ENCODE results near the gene IGLL5. TPM values are rescaled to one million over a fixed set of nuclear protein-coding genes. Genes with fewer than 3 reads are reported as not detected.

Gene IGLL5
- total RNA-seq, 1 donor from 2014 or later: not detected

DNA sequence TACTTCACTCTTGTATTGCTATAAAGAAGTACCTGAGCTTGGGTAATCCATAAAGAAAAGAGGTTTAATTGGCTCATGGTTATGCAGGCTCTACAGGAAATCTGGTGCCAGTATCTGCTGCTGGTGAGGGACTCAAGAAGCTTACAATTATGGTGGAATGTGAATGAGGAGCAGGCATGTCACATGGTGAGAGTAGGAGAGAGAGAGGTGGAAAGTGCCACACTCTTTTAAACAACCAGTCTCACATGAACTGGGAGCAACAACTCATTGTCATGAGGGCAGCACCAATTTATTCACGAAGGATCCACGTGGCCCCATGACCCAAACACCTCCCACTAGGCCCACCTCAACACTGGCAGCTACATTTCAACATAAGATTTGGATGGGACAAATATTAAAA is 24.6 kb upstream of the IGLL5 start:
- DNase-seq: no peak

DNA sequence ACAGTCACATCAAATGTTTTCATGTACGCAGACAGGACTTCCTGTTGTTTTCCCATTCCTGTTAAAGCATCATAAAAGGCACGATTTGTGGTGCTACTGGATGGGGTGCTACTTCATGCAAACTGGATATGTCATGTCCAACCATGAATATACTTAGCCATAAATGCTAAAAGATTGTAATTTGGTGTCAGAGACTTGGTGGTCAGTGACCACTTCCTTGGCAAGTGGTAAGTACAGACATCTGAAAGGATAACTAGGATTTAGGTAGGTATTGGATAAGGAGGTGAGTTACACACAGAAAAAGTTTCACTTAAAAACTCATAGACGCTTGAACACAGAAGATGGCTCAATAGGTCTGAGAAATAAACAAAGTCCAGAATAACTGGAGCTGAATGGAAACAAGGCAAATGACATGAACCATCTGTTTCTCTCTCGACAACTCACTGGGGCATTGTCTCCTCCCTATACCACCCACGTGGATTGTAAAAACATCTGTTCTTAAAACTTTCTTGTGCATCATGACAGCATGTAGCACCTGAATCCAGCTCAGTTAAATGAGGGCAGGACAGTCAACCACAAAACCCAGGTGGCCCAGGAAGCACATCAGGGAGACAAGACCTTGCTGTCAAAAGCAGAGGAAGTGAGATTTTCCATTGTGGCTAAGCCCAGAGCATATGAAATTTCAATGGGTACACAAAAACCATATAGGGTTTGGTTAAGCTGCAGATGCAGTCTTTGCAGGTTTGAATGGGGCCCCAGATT is 22.1 kb upstream of the IGLL5 start:
- no peak for DNase-seq

DNA sequence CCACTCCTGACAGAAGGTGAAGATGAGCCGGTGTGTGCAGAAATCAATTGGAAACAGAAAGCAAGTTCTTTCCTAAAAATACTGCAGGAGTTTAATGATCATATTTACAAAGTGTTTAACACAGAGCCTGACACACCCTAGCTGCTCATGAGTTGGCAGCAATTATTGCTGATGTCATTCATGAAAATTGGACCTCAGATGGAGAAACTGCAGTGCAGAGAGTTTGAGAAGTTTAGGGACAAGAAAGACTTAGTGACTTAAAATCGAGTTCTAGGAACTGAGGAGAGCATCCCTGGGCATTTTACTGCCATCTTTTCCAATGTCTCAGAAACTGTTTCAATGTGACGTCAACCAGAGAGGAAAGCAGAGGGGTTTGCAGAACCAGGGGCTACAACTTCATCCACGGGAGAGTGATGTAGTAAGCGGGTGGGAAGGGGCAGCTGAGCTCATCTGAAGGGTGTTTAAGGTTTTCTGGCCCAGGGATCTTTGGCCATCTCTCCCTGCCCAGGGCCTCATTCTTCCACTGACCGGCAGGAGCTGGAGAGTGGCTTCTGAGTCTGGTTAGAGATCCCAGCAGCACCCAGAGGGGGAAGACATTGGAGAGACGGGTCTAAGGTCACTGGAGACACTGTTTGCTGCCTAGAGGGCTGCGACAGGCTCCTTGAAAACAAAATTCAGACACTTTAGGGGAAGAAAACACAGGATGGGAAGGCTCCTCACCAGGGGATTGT is 21.1 kb upstream of the IGLL5 start:
- peak; percentile 30 for DNase-seq

DNA sequence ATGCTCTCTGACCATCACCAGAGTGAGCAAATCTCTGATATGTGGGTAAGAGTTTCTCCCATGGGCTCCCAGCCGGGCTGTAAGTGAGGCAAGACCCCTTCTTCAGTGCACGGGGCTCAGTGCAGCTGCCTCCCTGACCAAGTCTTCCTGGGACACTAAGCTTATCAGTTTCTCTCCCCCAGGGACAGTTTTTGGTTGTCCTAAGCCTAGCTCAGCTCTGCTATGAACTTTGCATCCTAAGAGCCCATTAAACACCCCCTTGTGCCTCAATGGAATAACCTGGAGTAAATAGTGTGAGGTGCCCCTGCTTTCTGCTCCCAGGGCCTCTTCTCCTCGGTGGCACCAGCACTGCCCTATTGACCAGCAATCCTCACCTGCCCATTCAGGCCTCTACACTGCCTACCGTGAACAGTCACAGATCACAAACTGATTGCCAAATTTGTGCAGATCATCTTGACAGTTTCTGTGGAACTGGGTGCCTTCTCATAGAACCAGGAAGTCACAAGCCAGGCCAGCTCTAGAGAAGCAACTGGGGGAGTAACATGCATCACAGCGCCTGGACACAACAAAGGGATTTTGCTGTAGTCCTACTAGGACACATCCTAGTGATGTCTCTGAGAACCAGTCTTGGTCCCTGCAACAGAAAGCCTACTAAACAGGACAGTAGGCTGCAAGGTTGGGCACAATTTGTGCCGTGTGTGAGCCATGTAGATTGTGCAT is 19.5 kb upstream of the IGLL5 start:
- DNase-seq: no peak

DNA sequence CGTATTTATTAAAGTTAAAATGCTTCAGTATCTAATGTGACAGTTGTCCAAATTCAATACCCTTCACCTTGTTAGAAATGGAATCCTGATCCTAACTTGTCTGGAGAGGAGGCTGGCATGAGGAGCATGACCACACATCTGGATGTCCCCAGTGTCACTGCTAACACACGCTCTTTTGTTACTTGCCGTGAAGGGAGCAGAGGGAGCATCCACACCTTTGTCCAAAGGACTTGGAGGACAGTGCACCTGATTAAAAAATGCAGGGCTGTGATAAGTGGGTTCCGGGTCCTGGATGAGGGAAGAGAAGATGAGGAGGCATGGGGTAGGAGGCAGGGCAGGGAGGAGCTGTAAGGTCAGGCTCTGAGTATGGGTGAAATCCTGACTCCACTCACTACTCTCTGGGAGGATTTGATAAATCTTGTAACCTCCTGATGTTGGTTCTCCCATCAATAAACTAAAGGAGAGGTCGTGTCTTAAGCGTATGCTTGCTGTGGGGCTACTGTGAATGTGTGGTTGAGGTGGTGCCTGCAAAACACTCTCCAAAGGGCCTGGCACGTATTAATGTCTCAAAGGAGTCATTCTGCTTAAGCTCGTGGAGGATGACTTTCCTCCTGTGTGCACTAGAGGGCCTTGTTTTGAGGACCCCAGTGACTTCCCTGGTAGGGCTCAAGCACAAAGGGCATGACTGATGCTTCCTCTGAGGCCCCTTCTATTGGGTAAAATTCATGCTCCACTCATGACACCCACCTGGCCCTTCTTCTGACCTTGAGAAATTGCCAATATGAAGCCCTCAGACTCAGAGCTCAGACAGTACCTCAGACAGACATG is 16.8 kb upstream of the IGLL5 start:
- no peak for DNase-seq

DNA sequence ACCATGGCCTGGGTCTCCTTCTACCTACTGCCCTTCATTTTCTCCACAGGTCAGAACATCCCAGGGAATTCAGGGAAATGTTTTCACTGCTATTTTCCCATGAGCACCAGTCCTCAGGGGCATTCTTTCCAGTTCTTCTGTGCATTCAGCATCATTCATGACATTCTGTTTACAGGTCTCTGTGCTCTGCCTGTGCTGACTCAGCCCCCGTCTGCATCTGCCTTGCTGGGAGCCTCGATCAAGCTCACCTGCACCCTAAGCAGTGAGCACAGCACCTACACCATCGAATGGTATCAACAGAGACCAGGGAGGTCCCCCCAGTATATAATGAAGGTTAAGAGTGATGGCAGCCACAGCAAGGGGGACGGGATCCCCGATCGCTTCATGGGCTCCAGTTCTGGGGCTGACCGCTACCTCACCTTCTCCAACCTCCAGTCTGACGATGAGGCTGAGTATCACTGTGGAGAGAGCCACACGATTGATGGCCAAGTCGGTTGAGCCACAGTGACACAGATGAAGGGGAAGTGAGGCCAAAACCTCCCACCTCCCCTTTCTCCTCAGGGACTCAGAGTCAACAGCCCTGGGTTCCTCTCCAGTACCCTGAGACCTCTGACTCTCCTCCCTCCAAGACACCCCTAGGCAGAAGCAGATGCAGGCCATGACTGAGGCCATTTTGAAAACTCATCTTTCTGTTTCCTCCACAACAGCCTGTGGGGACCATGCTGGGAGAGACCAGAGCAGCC is 15.9 kb upstream of the IGLL5 start:
- no peak for DNase-seq

DNA sequence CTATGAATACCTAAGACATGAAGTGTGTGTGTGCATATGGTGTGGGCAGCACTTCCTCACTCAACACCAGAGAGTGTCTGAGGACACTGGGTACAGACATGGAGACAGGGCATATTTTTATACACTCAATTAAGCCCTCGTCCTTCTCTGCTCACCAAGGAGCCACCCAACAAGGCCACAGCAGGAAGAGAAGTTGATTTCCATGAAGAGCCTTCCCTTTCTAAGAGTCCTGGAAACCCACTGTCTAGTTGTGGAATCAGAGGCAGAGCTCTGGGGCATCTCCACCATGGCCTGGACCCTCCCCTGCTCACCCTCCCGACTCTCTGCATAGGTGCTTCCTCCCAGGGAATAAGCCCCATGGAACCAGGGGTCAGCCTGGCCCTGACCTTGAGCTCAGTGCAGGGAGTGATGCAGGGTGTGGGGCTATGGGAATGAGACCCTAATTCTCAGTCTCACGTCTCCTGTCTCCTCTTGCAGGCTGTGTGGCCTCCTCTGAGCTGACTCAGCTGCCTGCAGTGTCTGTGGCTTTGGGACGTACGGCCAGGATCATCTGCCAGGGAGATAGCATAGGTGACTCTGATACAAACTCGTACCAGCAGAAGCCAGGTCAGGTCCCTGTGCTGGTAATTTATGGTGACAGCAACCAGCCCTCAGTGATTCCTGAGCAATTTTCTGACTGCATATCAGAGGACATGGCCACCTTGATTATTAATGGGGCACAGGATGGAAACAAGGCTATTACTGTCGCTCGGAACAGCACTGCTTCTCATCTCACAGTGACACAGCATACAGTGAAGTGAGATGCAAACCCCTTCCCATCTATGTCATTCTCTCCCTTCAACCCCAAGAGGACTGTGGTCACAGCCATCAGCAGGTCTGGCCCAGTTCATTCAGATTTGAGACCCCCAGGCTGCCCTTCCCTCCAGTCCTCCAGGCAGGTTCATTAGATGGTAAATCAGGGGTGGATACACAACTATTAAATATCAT is 14.6 kb upstream of the IGLL5 start:
- no peak for DNase-seq

DNA sequence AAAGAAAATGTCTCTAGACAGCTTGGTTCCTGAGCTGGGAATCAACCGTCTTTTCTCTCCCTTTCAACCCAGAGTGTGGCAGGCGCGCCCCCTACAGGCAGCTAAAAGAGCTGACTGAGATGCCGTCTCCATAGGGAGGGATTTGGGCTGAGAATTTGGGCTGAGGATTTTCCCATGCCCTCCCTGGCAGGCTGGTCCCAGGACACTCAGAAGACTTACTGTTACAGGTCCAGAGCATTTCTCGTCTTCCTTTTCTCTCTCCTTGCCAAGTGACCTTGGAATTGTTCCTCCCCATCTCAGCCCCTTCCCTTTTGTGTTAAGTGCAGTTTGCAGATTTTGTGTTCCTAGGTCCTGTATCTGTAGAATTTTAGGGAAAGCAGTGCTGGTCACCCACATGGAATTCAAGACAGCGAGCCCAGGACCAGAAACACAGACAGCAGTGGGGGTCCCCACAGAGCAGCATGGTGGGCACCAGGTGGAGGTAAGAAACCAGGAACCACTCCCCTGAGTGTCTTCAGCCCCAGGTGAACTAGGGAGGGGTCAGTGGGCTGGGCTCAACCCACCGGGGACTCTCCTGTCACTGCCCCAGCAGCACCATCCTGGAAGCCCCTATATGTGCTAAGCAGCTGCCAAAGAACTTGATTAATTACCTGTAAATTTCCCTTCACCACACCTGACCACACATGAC is 9.9 kb upstream of the IGLL5 start:
- no peak for DNase-seq

DNA sequence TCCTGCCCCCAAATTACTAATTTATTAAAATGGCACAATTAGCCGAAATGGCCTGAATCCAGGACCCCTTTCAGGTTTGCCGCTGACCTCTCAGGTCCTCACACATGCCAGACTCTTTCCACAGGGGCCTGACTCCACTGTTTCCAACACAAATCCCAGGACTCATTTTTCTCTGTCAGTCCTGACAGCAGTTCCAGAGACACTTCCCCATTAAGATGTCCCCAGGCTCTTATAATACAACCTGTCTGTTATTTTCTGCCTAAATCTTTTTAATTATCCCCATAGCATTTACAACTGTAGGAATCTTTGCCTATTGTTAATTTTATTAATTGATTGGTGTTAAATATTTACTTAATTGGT is 9.4 kb upstream of the IGLL5 start:
- no peak for DNase-seq

DNA sequence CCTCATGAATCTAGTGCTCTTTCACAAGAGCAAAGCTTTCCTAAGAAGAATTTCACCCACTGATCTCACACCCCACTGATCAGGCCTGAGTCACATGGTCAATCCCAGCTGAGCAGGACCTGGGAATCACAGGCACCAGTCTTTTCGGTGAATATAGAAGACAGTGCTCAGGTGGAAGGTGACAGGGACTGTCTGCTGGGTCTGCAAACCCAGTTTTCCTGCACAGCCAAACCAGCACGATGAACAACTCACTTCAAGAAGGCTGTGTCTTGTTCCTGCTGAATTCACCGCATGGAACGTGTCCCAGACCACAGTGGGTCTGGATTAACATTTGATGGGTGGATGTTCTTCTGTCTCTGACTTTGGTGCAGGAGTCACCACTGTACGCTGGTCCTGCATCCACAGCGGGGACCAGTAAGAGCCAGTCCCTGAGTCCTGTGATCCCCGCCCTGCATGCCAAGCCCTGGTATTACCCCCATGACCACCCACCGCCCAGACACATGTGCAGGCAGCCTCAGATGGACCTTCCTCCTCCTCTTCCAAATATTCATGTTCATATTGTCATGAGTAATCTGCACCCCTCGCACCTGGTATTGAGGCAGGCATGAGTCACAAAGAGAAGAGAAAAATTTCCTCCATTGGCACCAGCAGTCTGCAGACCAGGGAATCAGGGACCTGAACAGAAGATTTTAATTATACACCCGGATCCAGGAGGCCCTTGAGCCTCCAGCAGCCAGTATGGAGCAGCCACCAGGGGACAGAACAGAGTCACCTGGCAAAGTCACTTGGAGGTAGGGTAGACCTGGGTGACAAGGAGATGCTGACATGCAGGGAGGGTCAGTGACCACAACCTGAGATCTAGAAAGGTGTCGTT is 8.6 kb upstream of the IGLL5 start:
- no peak for DNase-seq

DNA sequence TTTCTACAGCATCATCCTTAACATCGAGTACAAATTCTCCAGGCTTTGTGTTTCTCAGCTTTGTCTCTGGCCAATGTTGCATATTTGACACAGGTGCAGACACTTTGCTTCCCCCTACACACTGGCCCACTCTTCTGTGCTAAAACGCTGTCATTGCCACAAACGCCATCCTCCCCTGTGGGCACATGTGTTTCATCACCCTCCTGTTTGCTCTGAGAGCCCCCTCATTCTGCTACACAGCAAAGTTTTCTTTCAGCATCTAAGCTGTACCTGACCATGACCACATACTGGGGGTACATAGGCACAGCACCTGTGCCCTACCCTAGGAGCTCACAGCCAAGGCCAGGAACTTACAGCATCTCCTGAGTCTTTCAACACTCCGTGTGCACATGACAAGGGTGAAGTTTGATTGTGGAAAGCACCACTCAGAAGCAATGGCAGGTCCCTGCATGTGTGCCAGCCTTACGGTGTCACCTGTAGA is 7.9 kb upstream of the IGLL5 start:
- DNase-seq: no peak

DNA sequence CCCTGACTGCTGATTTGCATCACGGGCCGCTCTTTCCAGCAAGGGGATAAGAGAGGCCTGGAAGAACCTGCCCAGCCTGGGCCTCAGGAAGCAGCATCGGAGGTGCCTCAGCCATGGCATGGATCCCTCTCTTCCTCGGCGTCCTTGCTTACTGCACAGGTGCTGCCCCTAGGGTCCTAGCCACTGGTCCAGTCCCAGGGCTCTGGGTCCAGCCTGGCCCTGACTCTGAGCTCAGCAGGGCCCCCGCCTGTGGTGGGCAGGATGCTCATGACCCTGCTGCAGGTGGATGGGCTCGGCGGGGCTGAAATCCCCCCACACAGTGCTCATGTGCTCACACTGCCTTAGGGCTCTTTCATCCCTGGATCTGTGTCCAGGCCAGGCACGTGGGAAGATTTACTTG is 7.0 kb upstream of the IGLL5 start:
- no peak for DNase-seq

DNA sequence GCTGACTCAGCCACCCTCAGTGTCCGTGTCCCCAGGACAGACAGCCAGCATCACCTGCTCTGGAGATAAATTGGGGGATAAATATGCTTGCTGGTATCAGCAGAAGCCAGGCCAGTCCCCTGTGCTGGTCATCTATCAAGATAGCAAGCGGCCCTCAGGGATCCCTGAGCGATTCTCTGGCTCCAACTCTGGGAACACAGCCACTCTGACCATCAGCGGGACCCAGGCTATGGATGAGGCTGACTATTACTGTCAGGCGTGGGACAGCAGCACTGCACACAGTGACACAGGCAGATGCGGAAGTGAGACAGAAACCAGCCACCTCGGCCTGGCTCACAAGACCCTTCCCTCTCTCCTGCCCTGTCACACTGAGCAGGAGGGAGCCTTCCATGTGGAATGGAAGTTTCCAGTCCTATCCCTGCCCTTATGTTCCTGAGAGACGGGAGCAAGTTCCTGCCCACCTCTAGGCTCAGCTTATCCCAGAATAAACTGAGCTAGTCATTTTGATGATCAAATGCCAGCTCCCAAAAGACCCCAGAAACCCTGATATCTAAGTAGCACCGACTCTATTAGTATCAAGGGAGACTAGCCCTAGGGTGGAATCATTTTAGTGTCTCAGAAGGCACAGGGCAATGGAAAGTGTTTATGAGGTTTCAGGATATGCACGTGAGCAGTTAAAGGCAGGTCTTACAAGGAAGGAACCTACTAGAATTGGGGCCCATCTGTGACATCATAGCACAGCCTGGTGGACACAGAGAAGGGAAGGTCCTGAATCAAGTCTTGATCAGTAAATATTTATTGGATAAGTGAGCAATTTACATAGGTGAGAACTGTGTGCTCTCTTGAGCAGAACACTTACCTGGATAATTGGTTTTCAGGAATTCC is 6.3 kb upstream of the IGLL5 start:
- DNase-seq: no peak

DNA sequence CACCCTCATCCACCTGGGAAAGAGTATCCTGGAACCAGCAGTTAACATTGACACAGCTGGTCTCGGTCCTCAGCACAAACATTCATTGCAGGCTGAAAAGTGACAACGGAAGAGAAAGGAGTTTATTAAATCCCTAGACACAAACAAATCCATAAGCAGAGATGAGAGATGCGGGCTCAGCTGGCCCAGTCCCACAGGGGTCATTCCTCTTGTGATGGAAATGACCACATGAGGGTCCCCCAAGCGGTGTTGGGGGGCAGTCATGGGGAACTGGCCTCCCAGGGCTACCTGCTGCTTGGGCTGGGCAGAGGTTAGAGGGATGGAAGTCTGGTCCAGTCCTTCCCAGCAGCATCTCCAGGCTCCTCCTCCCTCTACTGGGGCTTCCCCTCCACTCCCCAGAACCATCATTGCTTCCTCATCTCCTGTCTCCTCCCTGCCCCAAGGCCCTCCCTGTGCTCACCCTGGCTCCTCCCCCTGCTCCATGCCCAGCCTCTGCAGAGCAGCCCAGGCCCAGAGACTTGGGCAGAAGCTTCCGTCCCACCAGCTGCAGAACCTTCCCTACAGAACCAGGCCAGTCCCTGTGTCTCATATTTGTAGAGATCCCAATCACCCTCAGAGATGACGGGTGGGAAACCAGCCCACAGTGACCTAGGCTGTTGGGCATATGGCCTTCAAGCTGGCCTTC is 5.4 kb upstream of the IGLL5 start:
- no peak for DNase-seq

DNA sequence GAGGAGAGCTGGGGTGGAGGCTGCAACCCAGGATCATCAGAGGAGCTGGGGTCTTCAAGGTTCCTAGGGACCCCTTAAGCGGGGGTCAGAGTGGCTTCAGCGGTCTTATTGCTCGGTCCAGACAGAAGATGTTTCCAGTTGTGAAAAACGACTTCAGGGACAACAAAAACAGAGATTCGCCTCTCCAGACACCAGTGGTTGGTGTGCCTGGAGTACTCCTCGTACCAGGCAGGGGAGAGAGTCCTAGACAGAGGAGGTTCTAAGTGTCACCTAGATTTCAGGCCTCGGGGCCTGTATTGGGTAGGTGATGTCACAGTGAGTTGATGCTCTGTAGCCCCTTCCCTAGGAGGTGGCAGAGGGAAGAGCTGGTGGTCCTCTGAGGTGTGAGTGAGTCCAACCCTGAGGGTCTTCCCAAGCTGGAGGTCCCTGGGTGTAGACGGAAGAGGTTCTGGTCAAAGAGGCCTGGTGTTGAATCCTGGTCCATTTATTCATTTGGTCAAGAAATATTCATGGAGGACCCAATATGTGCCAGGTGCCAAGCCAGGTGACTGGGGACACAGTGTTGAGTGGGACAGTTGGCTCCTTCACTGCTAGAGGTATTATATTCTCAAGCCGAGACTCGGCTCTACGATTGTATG is 4.4 kb upstream of the IGLL5 start:
- DNase-seq: no peak

All from skin of body (tissue), 2 donors.